ENCODE data around the gene NCKAP1.
"Not testable (repeated sequence)": the region's sequence is repeated elsewhere in the genome, so short reads cannot be mapped to it uniquely, and the experiment has no call there.

DNA sequence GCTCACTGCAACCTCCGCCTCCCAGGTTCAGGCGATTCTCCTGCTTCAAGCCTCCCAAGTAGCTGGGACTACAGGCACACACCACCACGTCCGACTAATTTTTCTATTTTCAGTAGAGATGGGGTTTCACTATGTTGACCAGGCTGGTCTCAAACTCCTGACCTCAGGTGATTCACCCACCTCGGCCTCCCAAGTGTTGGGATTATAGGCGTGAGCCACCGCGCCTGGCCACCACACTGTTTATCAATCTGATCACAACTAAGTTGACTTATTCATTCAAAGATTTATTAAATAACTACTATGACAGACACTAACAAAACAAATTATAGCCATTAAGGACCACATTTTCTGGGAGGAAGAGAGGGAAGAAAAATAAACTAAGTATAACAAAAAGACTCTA, 71.9 kb downstream of the NCKAP1 start:
- not testable (repeated sequence) for TF ChIP-seq POLR2AphosphoS5, POLR2A (IDR thresholded peaks at IDR 0.05)
- TF ChIP-seq, protein P1, sequence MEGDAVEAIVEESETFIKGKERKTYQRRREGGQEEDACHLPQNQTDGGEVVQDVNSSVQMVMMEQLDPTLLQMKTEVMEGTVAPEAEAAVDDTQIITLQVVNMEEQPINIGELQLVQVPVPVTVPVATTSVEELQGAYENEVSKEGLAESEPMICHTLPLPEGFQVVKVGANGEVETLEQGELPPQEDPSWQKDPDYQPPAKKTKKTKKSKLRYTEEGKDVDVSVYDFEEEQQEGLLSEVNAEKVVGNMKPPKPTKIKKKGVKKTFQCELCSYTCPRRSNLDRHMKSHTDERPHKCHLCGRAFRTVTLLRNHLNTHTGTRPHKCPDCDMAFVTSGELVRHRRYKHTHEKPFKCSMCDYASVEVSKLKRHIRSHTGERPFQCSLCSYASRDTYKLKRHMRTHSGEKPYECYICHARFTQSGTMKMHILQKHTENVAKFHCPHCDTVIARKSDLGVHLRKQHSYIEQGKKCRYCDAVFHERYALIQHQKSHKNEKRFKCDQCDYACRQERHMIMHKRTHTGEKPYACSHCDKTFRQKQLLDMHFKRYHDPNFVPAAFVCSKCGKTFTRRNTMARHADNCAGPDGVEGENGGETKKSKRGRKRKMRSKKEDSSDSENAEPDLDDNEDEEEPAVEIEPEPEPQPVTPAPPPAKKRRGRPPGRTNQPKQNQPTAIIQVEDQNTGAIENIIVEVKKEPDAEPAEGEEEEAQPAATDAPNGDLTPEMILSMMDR (IDR thresholded peaks at IDR 0.05): not testable (repeated sequence)
